ENCODE results near the gene AQP2. TPM values are rescaled to one million over a fixed set of nuclear protein-coding genes. Genes with fewer than 3 reads are reported as not detected.

AQP2 gene
- total RNA-seq, 4 donors from 2014 or later, result not detected

GRCh38 chr12:49962861-49963765 lies 12.6 kb downstream of the AQP2 start:
- no peaks in the 10 kb centered on the region for H3K36me3 ChIP-seq
- peaks cover 29 to 59% (median 31%) of the 10 kb centered on the region in 3 donors for H3K4me1 ChIP-seq
- H3K27ac ChIP-seq, result no peak overlapping the region
- no peaks in the 10 kb centered on the region for H3K9me3 ChIP-seq
- no peak for TF ChIP-seq POLR2A (IDR thresholded peaks at IDR 0.05)
- TF ChIP-seq, protein P1, sequence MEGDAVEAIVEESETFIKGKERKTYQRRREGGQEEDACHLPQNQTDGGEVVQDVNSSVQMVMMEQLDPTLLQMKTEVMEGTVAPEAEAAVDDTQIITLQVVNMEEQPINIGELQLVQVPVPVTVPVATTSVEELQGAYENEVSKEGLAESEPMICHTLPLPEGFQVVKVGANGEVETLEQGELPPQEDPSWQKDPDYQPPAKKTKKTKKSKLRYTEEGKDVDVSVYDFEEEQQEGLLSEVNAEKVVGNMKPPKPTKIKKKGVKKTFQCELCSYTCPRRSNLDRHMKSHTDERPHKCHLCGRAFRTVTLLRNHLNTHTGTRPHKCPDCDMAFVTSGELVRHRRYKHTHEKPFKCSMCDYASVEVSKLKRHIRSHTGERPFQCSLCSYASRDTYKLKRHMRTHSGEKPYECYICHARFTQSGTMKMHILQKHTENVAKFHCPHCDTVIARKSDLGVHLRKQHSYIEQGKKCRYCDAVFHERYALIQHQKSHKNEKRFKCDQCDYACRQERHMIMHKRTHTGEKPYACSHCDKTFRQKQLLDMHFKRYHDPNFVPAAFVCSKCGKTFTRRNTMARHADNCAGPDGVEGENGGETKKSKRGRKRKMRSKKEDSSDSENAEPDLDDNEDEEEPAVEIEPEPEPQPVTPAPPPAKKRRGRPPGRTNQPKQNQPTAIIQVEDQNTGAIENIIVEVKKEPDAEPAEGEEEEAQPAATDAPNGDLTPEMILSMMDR (IDR thresholded peaks at IDR 0.05), result no peak
- no peak for DNase-seq
- intact Hi-C loops (cut with DNase I), result loop anchor here (10.0 kb wide), 1 partner anchor 98 kb away; no protein-coding TSS in a partner anchor
- peak overlapping the region in 1 of 4 donors; percentile 63 for H3K4me3 ChIP-seq
- peaks cover 0 to 95% (median 5%) of the 10 kb centered on the region in 4 donors for H3K27me3 ChIP-seq
- WGBS, 2 donors, result 43 to 71% methylated on average over 15 to 16 of the region's 21 CpGs

- H3K4me3 ChIP-seq, result peak overlapping the region in 1 of 4 donors; percentile 63
- no peak for DNase-seq
- no peaks in the 10 kb centered on the region for H3K36me3 ChIP-seq
- intact Hi-C loops (cut with DNase I), result loop anchor here (10.0 kb wide), 1 partner anchor 99 kb away; no protein-coding TSS in a partner anchor
- H3K27ac ChIP-seq, result peak overlapping the region in 1 of 4 donors; percentile 26
- 81 to 87% methylated on average over 10 to 11 of the region's 17 CpGs for WGBS, 2 donors
- H3K4me1 ChIP-seq, result peaks cover 29 to 59% (median 31%) of the 10 kb centered on the region in 3 donors
- H3K9me3 ChIP-seq, result no peaks in the 10 kb centered on the region
- H3K27me3 ChIP-seq, result peaks cover 0 to 95% (median 5%) of the 10 kb centered on the region in 4 donors
- TF ChIP-seq, protein P1 (IDR thresholded peaks at IDR 0.05), result no peak
Measured at GRCh38 chr12:49963976-49964815, 13.7 kb downstream of the AQP2 start.

DNA sequence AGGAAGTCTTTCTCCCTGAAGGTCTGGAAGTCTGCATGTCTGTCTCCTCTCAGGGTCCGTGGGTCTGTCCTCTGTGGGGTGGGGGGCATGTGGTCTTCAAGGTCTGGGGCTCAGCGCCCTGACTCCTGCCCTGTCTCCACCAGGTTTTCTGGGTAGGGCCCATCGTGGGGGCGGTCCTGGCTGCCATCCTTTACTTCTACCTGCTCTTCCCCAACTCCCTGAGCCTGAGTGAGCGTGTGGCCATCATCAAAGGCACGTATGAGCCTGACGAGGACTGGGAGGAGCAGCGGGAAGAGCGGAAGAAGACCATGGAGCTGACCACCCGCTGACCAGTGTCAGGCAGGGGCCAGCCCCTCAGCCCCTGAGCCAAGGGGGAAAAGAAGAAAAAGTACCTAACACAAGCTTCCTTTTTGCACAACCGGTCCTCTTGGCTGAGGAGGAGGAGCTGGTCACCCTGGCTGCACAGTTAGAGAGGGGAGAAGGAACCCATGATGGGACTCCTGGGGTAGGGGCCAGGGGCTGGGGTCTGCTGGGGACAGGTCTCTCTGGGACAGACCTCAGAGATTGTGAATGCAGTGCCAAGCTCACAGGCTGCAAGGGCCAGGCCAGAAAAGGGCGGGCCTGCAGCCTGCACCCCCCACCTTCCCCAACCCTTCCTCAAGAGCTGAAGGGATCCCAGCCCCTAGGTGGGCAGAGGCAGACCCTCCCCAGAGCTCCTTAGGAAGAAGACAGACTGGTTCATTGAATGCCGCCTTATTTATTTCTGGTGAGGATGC lies 14.5 kb downstream of the AQP2 start:
- Histone ChIP-seq H3K9me3 (no peaks in the 10 kb centered on the region), H3K4me3 (no peak overlapping the region), H3K27ac (no peak overlapping the region), H3K27me3 (peaks cover 0 to 95% (median 5%) of the 10 kb centered on the region in 4 donors), H3K36me3 (no peaks in the 10 kb centered on the region), H3K4me1 (peaks cover 29 to 52% (median 31%) of the 10 kb centered on the region in 3 donors)
- intact Hi-C loops (cut with DNase I), result loop anchor here (5.0 to 10.0 kb wide), 2 partner anchors 92 to 100 kb away; partner anchors contain the start of gene ASIC1
- DNase-seq, result no peak
- WGBS, 2 donors, result 71 to 88% methylated on average over 2 to 3 of the region's 13 CpGs
- TF ChIP-seq, protein P1 (IDR thresholded peaks at IDR 0.05), result no peak
- TF ChIP-seq POLR2A (IDR thresholded peaks at IDR 0.05), result no peak

- TF ChIP-seq, protein P1 (IDR thresholded peaks at IDR 0.05), result no peak
- no peak for TF ChIP-seq POLR2A (IDR thresholded peaks at IDR 0.05)
- no peak overlapping the region for H3K4me3 ChIP-seq
- intact Hi-C loops (cut with DNase I), result loop anchor here (5.0 to 10.0 kb wide), 2 partner anchors 91 to 101 kb away; partner anchors contain the start of gene ASIC1
- peaks cover 0 to 95% (median 3%) of the 10 kb centered on the region in 4 donors for H3K27me3 ChIP-seq
- DNase-seq, result no peak
- WGBS, 2 donors, result 79% methylated on average over 2 of the region's 6 CpGs; no CpG with 5 or more reads in 1 of the 2 donors
- no peak overlapping the region for H3K27ac ChIP-seq
- H3K4me1 ChIP-seq, result peaks cover 28 to 49% (median 29%) of the 10 kb centered on the region in 3 donors
- no peaks in the 10 kb centered on the region for H3K36me3 ChIP-seq
- no peaks in the 10 kb centered on the region for H3K9me3 ChIP-seq
Measured at GRCh38 chr12:49965836-49966235, 15.3 kb downstream of the AQP2 start.
